GM20431 (cell line): ENCODE measurements around the gene SMYD3.

Experiments
- in situ Hi-C: fragments of 300-500 bp; cut with MseI, MboI; formaldehyde crosslinking; loops from one replicate; pipeline ENCODE4 v1.15.0; 2020; ENCODE audit warnings: low sequenced_read_pairs; ENCODE audit not compliant: unreplicated experiment

Gene SMYD3

DNA sequence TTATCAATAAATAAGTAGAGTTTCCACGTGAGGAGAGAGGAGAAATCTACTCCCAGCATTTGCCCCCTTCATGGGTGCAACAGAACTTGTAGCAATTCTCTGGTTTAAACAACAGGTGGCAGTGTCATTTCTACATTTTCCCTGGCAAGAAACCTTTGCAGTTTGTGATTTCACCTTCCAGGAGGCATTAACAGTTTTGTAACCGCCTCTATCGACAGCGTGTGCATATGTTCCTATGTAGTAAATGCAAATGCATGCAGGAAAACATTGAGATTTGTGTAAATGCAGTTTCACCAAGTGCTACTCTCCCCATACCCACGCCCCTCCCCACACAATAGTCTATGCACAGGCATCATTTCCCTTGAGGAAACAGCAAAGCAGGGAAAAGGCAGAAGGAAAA is 494.7 kb downstream of the SMYD3 start:
- in situ Hi-C loops, result loop anchor here (10.0 kb wide), 1 partner anchor 442 kb away; no protein-coding TSS in a partner anchor

DNA sequence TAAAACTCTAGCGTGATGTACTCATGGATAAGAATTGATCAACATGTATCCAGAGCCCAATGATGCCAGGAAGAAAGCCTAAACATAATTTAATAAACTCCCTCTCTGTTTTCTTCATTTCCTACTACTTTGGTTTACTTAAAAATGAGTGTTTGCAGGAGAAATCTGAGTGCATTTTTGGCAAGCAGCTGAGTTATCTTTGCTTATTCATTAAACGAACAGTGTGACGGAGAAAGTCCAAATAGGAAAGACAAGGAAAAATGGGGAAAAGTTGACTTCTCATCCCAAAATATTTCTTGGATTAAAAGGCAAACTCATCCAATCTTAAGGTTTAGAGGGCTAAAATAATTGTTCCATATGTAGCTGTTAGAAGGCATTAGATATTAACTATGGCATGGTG is 496.7 kb downstream of the SMYD3 start:
- in situ Hi-C loops, result loop anchor here (10.0 kb wide), 1 partner anchor 444 kb away; no protein-coding TSS in a partner anchor

DNA sequence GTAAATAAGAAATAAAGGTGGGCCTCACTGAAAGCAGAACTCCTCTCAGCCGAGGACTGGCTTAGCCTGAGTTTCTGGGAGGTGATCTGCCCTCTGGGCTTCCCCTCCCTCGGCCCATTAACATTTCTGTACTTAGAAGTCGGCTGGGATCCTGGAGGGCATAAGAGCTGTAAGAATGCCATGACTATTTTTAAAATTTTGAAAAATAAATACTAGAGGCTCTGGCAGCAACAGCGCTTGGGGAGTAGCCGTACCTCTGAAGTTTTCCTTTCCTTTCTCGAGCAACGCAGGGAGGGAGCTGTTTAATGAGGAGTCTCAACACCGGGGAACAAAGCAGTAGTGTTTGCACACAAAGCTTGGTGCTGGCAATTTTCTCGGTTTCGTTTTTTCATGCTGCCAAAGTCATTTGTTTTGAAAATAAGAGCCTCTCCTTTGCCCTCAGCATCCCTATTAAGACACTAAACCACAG is 498.7 kb downstream of the SMYD3 start:
- in situ Hi-C loops, result loop anchor here (10.0 kb wide), 1 partner anchor 854 kb away; the partner anchor contains the start of gene KIF26B

DNA sequence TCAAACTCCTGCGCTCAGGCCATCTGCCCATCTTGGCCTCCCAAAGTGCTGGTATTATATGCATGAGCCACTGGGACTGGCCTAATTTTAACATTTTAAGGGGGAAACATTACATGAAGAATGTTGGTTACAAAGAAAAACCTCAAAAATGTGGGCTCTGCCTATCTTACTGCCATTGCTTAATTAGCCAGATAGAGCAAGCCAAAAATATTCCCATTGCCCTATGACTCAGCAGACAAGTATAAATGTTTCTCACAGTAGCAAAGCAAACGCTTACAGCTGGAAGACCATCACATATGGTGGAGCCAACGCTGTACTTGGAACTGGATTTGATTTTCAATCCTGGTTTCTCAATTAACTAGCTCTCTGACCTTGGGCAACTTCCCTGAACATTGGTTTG is 502.0 kb downstream of the SMYD3 start:
- in situ Hi-C loops, result loop anchor here (10.0 kb wide), 1 partner anchor 850 kb away; the partner anchor contains the start of gene KIF26B

DNA sequence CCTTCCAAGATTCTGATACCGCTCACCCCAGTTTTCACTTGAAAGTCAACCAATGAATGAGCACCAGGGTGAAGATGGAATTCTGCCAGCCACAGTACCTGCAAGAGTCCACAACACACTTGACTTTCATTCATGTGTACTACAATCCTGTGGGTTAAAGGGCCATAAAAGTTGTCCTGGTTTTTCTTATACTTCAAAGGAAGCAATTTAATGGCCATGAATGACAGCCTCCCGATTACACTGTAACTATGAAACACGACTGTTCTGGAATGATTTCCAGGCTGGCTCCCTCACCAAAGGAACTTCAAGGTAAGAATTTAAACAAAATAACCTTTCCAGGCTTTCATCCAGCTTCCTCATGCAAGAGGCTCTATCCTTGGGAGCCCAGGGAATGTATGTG is 502.8 kb downstream of the SMYD3 start:
- in situ Hi-C loops, result loop anchor here (10.0 kb wide), 1 partner anchor 850 kb away; the partner anchor contains the start of gene KIF26B

DNA sequence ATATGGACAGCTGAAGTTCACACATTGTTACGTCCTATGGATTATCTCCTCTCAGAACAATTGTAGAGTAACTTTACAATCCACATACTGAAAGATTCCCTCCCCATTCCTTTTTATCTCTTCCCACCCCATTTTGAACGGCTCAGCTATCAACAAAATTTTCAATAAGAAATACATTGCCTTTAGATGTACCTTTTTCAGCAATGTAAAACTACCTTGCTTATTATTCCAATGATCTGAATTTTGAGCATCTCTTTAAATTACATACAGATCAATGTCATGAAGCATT is 503.7 kb downstream of the SMYD3 start:
- in situ Hi-C loops, result loop anchor here (10.0 kb wide), 1 partner anchor 849 kb away; the partner anchor contains the start of gene KIF26B

- in situ Hi-C loops, result loop anchor here (10.0 kb wide), 1 partner anchor 848 kb away; the partner anchor contains the start of gene KIF26B
Measured at GRCh38 chr1:246002725-246003441, 504.2 kb downstream of the SMYD3 start.

DNA sequence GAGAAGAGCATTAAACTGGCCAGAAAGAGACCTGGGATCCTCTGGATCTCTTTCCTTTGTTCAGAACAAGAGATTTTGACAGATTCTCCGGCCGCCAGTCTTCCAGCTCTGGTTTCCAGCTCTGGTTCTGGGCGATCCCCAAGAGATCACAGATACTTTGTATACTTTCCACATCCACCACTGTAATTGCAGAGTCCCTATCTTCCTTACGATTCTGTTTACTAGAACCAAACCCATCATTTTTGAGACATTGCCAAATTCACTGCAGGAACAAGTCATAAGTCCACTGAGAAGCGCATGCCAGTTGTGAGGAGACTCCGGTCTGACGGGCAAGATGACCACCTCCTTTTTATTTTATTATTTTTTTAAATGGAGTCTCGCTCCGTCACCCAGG is 505.2 kb downstream of the SMYD3 start:
- in situ Hi-C loops, result loop anchor here (10.0 kb wide), 1 partner anchor 847 kb away; the partner anchor contains the start of gene KIF26B

DNA sequence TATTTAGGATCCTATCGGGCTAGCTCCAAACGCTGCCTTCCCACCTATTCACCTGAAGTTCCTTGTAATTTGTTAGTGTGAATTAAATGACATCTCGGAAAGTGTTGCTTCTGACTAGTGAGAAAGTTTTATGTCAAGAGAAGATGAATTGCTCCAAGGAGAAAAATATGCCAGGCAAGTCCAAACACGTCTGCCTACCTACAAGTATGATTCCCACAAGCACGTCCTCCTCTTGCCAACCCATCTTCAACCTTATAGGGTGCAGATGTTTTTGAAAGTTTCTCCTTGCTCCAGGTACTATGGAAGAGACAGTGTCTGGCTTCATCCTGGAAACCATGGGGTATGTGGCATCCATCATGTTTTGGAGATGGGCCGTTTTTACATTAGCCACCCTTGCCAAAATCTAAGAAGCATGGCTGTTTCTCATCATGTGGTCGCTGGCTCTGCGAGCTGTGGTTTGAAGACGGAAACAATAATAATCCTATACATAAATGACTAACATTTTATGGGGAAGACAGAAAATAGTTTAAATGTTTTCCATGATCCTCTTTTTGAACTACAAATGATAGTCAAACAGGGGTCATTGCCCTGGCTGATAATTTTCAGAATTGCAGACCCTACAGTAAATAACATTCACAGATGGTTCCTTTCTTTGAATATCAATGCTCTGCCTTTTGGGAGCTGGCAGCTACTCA is 505.8 kb downstream of the SMYD3 start:
- in situ Hi-C loops, result loop anchor here (10.0 kb wide), 1 partner anchor 846 kb away; the partner anchor contains the start of gene KIF26B

GRCh38 chr1:246000638-246001015 is 506.5 kb downstream of the SMYD3 start:
- in situ Hi-C loops, result loop anchor here (10.0 kb wide), 1 partner anchor 846 kb away; the partner anchor contains the start of gene KIF26B

DNA sequence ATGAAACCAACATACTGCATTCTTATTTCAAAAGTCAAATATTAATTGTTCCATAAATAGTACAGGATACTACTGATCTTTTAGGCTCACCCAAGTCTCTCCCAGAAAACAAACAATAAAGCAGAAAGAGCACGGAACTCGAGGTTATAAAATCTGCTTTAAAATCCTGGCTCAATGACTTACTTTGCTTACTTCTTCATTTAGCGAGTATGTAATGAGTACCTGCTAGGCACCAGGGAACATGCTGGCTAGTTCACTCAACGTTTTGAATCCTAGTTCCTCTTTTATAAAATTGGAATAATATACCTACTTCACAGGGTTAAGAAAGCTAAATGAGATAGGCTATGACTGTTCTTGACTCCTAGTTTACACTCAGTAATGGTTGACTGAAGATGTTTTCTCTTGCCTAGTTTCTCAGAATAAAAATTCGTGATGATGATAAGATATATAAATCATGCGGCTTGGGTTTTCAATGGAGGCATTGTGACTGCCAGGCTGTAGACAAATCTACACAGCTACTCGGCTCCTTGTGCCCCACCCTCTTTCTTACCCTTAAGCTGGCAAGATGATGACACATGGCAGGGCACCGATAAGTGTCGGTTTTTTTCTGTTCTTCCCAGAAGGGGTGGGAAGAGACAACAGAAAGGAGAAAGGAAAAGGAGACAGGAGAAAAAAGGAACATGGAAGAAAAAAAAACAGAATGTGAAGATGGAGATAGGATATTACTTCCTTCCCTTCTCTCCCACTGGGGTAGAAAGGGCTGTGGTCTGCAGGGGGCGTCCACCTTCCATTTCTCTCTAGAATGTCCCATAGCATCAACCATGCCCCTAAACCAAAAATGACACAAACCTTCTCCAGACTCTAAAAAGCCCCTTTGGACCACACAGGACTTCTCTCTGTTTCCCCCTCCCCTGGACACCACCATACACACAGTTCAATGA is 507.1 kb downstream of the SMYD3 start:
- in situ Hi-C loops, result loop anchor here (10.0 kb wide), 1 partner anchor 845 kb away; the partner anchor contains the start of gene KIF26B

DNA sequence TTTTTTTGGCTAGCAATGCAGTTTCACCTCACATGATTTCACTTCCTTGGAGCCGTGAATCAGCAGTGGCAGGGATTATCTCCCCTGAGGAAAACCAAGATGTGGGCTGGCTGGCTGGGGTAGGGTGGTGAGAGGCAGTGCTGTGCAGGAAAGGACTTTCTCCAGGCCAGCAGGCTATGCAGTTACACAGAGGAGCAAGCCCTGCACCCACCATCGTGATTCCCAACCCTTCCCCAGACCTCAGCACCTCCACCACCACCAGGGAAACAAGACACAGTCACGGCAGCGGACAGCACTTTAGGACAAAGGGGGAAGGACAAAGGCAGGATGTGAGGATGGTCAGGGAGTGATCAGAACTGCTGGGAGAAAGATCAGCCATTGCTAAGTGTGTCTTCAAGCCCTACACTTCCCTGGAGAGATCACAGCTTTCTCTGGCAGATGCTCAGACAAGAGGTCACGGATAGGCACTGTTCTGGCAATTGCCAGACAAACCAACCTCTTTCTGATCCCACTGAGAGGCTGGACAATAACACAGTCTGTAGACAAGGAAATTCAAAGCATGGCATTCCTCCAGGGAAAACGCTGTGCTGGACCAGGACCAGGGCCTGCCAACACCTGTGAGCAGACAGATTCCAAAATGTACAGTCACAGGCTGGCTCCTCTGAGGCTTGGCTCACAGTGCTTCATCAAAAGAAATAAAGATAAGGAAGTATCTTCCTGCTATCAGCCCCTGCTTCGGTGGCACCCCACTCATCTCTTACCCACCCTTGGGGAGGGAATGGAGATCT is 509.4 kb downstream of the SMYD3 start:
- in situ Hi-C loops, result no loop called here

DNA sequence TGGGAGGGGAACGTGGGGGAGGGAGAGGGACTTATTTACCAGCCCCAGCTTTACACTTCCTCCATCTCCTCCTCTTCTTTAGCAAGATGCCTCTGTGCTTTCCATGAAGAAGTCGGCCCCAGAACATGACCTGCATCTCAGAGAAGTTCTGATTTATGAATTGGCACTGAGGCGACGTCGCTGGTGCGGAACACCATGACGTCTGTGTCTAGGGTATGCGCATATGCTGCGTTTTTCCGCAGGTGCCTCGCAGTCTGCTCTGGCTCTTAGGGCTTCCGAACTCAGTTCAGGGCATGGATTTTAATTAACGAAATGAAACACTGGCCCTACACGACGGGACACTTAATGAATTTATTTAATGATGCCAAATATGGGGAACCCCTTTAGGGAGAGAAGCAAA is 510.3 kb downstream of the SMYD3 start:
- in situ Hi-C loops, result no loop called here

DNA sequence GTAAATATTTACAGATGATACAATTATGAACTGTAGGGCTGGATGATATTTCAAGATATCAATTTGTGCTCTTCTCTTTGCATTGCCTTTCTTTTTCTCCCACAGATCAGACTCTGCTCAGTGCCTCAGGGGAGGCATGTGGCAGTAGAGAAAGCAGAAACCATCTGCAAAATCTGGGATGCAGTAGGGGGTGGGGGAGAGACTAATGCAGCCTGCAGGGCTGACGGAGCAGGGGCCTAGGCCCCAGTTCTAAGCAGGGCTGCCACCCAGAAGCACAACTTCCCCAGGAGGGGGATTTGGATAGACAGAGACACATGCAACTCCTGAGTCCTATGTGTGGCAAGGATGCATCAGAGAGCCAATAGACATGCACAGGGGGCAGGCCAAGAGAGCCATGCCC is 511.6 kb downstream of the SMYD3 start:
- in situ Hi-C loops, result no loop called here

DNA sequence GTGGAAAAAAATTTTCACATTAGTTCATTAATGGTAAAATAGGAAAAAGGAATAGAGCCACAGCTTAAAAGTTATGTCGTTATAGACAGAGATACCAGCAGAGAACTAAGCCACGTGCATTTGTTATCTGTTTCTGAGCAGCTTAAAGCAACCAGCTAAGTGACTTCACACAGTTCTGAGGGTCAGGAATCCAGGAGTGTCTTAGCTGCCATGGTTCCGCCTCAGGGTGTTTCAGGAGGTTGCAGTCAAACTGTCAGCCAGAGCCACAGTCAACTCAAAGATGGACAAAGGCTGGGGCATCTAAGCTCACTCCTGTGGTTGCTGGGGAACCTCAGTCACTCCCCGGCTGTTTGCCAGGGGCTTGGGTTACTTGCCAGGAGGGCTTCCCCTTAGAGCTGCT is 515.8 kb downstream of the SMYD3 start:
- in situ Hi-C loops, result no loop called here

DNA sequence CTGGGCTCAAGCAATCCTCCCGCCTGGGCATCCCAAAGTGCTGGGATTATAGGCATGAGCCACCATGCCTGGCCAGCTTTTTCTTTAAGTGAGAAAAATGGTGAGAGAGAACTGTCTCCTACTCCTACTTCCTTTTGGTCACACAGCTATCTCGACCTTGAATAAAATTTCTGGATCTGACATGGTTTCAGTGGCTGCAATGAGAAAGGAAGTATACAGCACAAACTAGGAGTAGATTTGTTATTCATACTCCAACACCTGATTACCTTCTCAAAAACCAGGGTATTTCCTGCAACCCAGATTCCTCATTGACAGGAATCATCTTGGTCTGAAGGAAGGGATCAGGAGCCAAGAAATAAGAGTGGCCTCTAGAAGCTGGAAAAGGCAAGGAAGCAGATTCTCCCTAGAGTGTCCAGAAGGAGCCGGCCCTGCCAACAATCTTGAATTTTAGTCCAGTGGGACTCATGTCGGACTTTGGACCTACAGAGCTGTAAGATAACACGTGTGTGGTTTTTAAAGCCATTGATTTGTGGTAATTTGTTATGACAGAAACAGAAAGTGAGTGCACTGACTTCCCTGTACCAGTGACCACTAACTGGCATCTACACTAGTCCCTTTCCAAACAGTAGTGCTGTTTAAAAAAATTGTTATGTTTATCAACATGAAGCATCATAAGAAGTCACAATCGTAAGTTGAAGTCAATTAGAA is 516.6 kb downstream of the SMYD3 start:
- in situ Hi-C loops, result no loop called here

GRCh38 chr1:245988393-245989078 is 518.5 kb downstream of the SMYD3 start:
- in situ Hi-C loops, result no loop called here

- in situ Hi-C loops, result no loop called here
Measured at GRCh38 chr1:245987997-245988392, 519.1 kb downstream of the SMYD3 start.
